ENCODE results near the gene KCNJ15. TPM values are rescaled to one million over a fixed set of nuclear protein-coding genes. Genes with fewer than 3 reads are reported as not detected.

The KCNJ15 gene
- total and polyA plus RNA-seq, 9 donors = 0.20 to 1.1 (median 0.35) TPM; not detected in 1

GRCh38 chr21:38272215-38272614 is 15.4 kb downstream of the KCNJ15 start:
- Histone ChIP-seq H3K27ac (no peak overlapping the region), H3K4me3 (no peak overlapping the region), H3K4me1 (ENCODE audit: insufficient read depth) (no peaks in the 10 kb centered on the region), H3K9me3 (no peaks in the 10 kb centered on the region), H3K36me3 (no peaks in the 10 kb centered on the region), H3K27me3 (no peaks in the 10 kb centered on the region)
- intact Hi-C loops (cut with DNase I) = no loop called here
- no peak for DNase-seq
- WGBS, 3 donors = 64 to 73% (median 73%) methylated on average over 6 of the region's 6 CpGs
- TF ChIP-seq CTCF (IDR thresholded peaks at IDR 0.05) = no peak
- TF ChIP-seq EP300 (IDR thresholded peaks at IDR 0.05) = no peak
- no peak for TF ChIP-seq POLR2A (IDR thresholded peaks at IDR 0.05)

- DNase-seq = no peak
- Histone ChIP-seq H3K4me1 (ENCODE audit: insufficient read depth) (no peaks in the 10 kb centered on the region), H3K27ac (no peak overlapping the region), H3K36me3 (no peaks in the 10 kb centered on the region), H3K9me3 (no peaks in the 10 kb centered on the region), H3K4me3 (no peak overlapping the region), H3K27me3 (no peaks in the 10 kb centered on the region)
- WGBS, 3 donors = 60 to 77% (median 72%) methylated on average over 8 of the region's 8 CpGs
- TF ChIP-seq EP300 (IDR thresholded peaks at IDR 0.05) = no peak
- no peak for TF ChIP-seq CTCF (IDR thresholded peaks at IDR 0.05)
- TF ChIP-seq POLR2A (IDR thresholded peaks at IDR 0.05) = no peak
- intact Hi-C loops (cut with DNase I) = no loop called here
Measured at GRCh38 chr21:38273745-38274542, 17.2 kb downstream of the KCNJ15 start.

GRCh38 chr21:38277501-38278131 is 20.8 kb downstream of the KCNJ15 start:
- intact Hi-C loops (cut with DNase I) = no loop called here

GRCh38 chr21:38280454-38280853 is 23.7 kb downstream of the KCNJ15 start:
- H3K27me3 ChIP-seq = no peaks in the 10 kb centered on the region
- no peak overlapping the region for H3K27ac ChIP-seq
- no peaks in the 10 kb centered on the region for H3K36me3 ChIP-seq
- H3K4me3 ChIP-seq = no peak overlapping the region
- intact Hi-C loops (cut with DNase I) = no loop called here
- WGBS, 3 donors = 83 to 88% (median 86%) methylated on average over 5 of the region's 5 CpGs
- no peak for DNase-seq
- no peaks in the 10 kb centered on the region for H3K4me1 ChIP-seq (ENCODE audit: insufficient read depth)
- TF ChIP-seq EP300 (IDR thresholded peaks at IDR 0.05) (no peak), POLR2A (IDR thresholded peaks at IDR 0.05) (no peak), CTCF (IDR thresholded peaks at IDR 0.05) (no peak)
- H3K9me3 ChIP-seq = no peaks in the 10 kb centered on the region

More at GRCh38 chr21:38277501-38278131, 20.8 kb downstream of the KCNJ15 start:
- Histone ChIP-seq H3K4me1 (ENCODE audit: insufficient read depth) (no peaks in the 10 kb centered on the region), H3K27me3 (no peaks in the 10 kb centered on the region), H3K4me3 (no peak overlapping the region), H3K9me3 (no peaks in the 10 kb centered on the region), H3K27ac (no peak overlapping the region), H3K36me3 (no peaks in the 10 kb centered on the region)
- DNase-seq = peak in 1 of 5 donors; percentile 29
- TF ChIP-seq POLR2A (IDR thresholded peaks at IDR 0.05) (no peak), CTCF (IDR thresholded peaks at IDR 0.05) (no peak), EP300 (IDR thresholded peaks at IDR 0.05) (no peak)
- 39 to 49% (median 47%) methylated on average over 9 of the region's 9 CpGs for whole genome bisulfite sequencing, 3 donors

Data from ovary (tissue), 9 donors.